CMK (cell line): ENCODE measurements around the gene RAMAC.
"Not testable (repeated sequence)": the region's sequence is repeated elsewhere in the genome, so short reads cannot be mapped to it uniquely, and the experiment has no call there.

Experiments used
- DNase-seq: peaks from one replicate; pipeline ENCODE4 v3.0.0-alpha.2; 2010; ENCODE audit warnings: low read depth

The RAMAC gene

GRCh38 chr15:83014205-83014653 is 28.2 kb downstream of the RAMAC start:
- no peak for DNase-seq

GRCh38 chr15:83015361-83015760 is 29.4 kb downstream of the RAMAC start:
- no peak for DNase-seq

DNA sequence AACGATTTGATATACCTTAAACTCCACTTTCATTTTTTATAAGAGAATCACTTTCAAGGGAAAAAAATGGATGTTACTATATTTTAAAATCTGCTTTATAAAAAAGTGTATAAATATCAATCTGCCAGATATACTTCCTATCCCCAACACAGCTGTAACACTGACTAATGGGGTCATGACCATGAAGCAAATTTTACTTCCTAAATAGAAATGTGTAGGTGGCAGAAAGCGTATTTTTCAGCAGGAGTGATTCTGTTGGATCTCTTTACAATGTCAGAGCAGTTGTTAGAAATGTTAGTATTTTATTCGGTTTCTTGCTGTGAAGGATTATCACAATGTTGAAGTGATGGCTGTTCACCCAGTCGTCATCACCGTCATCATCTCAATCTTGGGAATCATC is 30.9 kb downstream of the RAMAC start:
- DNase-seq = no peak

GRCh38 chr15:83018436-83018835 is 32.4 kb downstream of the RAMAC start:
- DNase-seq = no peak

- DNase-seq = no peak
Observed at GRCh38 chr15:83030021-83030420, 44.0 kb downstream of the RAMAC start.

DNA sequence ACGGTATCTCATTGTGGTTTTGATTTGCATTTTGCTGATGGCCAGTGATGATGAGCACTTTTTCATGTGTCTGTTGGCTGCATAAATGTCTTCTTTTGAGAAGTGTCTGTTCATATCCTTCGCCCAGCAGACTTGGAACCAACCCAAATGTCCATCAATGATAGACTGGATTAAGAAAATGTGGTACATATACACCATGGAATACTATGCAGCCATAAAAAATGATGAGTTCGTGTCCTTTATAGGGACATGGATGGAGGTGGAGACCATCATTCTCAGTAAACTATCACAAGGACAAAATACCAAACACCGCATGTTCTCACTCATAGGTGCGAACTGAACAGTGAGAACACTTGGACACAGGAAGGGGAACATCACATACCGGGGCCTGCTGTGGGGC is 45.2 kb downstream of the RAMAC start:
- not testable (repeated sequence) for DNase-seq

- no peak for DNase-seq
Observed at GRCh38 chr15:83036253-83036652, 50.2 kb downstream of the RAMAC start.

DNA sequence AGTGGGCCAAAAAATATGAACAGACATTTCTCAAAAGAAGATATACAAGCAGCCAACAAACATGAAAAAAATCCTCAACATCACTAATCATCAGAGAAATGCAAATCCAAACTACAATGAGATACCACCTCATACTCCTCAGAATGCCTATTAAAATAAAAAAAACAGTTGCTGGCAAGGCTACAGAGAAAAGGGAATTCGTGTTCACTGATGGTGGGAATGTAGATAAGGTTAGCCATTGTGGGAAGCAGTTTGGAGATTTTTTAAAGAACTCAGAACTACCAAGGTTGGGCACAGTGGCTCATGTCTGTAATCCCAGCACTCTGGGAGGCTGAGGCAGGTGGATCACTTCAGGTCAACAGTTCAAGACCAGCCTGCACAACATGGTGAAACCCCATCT is 53.2 kb downstream of the RAMAC start:
- DNase-seq = no peak
